K562 (cell line): ENCODE measurements around the gene THBS2. TPM values are rescaled to one million over a fixed set of nuclear protein-coding genes. Genes with fewer than 3 reads are reported as not detected.

Experiments used
- ZNF318 ChIP-seq, 2 experiments: fragments of 450-650 bp; IDR thresholded peaks; 2 replicates each; pipeline ENCODE4 v1.6.1; 2016; ENCODE audit warnings: mild to moderate bottlenecking in 2 of 2, borderline replicate concordance in 1 of 2, low read depth in 1 of 2, moderate library complexity in 1 of 2
- polyA plus RNA-seq, 8 experiments: library from polyadenylated mRNA; depleted of rRNA in 4 of 8; stranded (reverse) in 5 of 8; unstranded in 3 of 8; fragments of >200 nt; fragmentation: Nextera tagmentation in 2 of 8; fragmentation: Illumina TruSeq in 1 of 8; extraction: Ambion mirVana in 2 of 8; extraction: Trizol in 1 of 8; gene quantifications; 2 replicates each; pipeline versions ENCODE4 v1.2.1 to v1.2.3, GENCODE V29; 2011 to 2014; ENCODE audit warnings: inconsistent platforms in 1 of 8, missing spikeins in 1 of 8
- total RNA-seq, 7 experiments: library from RNA; depleted of rRNA in 6 of 7; stranded (reverse); fragments of >200 nt in 6 of 7; fragmentation: Illumina TruSeq in 2 of 7; extraction: Trizol in 2 of 7; gene quantifications; 2 replicates each; pipeline versions ENCODE4 v1.2.1 to v1.2.3, GENCODE V29; 2011 to 2021; ENCODE audit warnings: low replicate concordance in 1 of 7

THBS2 gene
- total and polyA plus RNA-seq, 9 of the 15 experiments (the other 6 are each of a cell fraction or from before 2014, with no cell fraction given), result 0.03 to 0.11 (median 0.03) TPM; not detected in 6

- TF ChIP-seq ZNF318 (IDR thresholded peaks at IDR 0.05; ENCODE audit: borderline replicate concordance in 1 of 2, low read depth in 1 of 2), result no peak
Measured at GRCh38 chr6:169291646-169292337, 38.1 kb upstream of the THBS2 start (continued).
